ENCODE results near the gene ACAP2. TPM values are rescaled to one million over a fixed set of nuclear protein-coding genes. Genes with fewer than 3 reads are reported as not detected.

ACAP2 gene
- total and polyA plus RNA-seq, 4 donors: 11.2 to 146 (median 38.7) TPM

GRCh38 chr3:195238081-195238571 is 204.7 kb downstream of the ACAP2 start:
- WGBS, 2 donors: 94 to 95% methylated on average over 12 of the region's 12 CpGs
- peak overlapping the region in 1 of 2 donors; percentile 72 for H3K27ac ChIP-seq (ENCODE audit: low read depth in 1 of 2, low read length in 1 of 2)

GRCh38 chr3:195236801-195237570 is 205.8 kb downstream of the ACAP2 start:
- H3K9me3 ChIP-seq (ENCODE audit: control insufficient read depth in 4 of 4, insufficient read depth in 3 of 4, low read length in 3 of 4): peaks cover 0 to 2% (median 0%) of the 10 kb centered on the region in 4 donors
- no peak overlapping the region for H3K9ac ChIP-seq (ENCODE audit: insufficient read depth in 1 of 2, low read length in 2 of 2)
- no peak for ATAC-seq (ENCODE audit: insufficient read depth, low FRiP score)
- H3K27me3 ChIP-seq (ENCODE audit: control insufficient read depth in 3 of 3, insufficient read depth in 3 of 3, low read length in 2 of 3): no peaks in the 10 kb centered on the region
- no peak for DNase-seq
- no peak overlapping the region for H3K4me3 ChIP-seq
- WGBS, 2 donors: 97 to 98% methylated on average over 10 of the region's 10 CpGs
- no peak overlapping the region for H3K27ac ChIP-seq (ENCODE audit: low read depth in 1 of 2, low read length in 1 of 2)
- peaks cover 0 to 3% (median 0%) of the 10 kb centered on the region in 4 donors for H3K36me3 ChIP-seq (ENCODE audit: control insufficient read depth in 4 of 4, insufficient read depth in 4 of 4, low read length in 4 of 4)
- peaks cover 0 to 24% (median 3%) of the 10 kb centered on the region in 5 donors for H3K4me1 ChIP-seq (ENCODE audit: control insufficient read depth in 5 of 5, insufficient read depth in 5 of 5, low read length in 5 of 5)
- no peak for TF ChIP-seq CTCF (IDR thresholded peaks at IDR 0.05; ENCODE audit: control extremely low read depth, extremely low read depth)

More at GRCh38 chr3:195238081-195238571, 204.7 kb downstream of the ACAP2 start:
- Histone ChIP-seq H3K4me3 (no peak overlapping the region), H3K36me3 (ENCODE audit: control insufficient read depth in 4 of 4, insufficient read depth in 4 of 4, low read length in 4 of 4) (peaks cover 0 to 3% (median 0%) of the 10 kb centered on the region in 4 donors), H3K4me1 (ENCODE audit: control insufficient read depth in 5 of 5, insufficient read depth in 5 of 5, low read length in 5 of 5) (peaks cover 0 to 24% (median 3%) of the 10 kb centered on the region in 5 donors), H3K27me3 (ENCODE audit: control insufficient read depth in 3 of 3, insufficient read depth in 3 of 3, low read length in 2 of 3) (no peaks in the 10 kb centered on the region), H3K9me3 (ENCODE audit: control insufficient read depth in 4 of 4, insufficient read depth in 3 of 4, low read length in 3 of 4) (peaks cover 0 to 2% (median 0%) of the 10 kb centered on the region in 4 donors), H3K9ac (ENCODE audit: insufficient read depth in 1 of 2, low read length in 2 of 2) (no peak overlapping the region)
- TF ChIP-seq CTCF (IDR thresholded peaks at IDR 0.05; ENCODE audit: control extremely low read depth, extremely low read depth): no peak
- DNase-seq (no peak), ATAC-seq (ENCODE audit: insufficient read depth, low FRiP score) (no peak)

- TF ChIP-seq CTCF (IDR thresholded peaks at IDR 0.05; ENCODE audit: control extremely low read depth, extremely low read depth): no peak
- WGBS, 2 donors: 96% methylated on average over 5 of the region's 5 CpGs
- H3K4me3 ChIP-seq: no peak overlapping the region
- no peak for ATAC-seq (ENCODE audit: insufficient read depth, low FRiP score)
- no peak overlapping the region for H3K9ac ChIP-seq (ENCODE audit: insufficient read depth in 1 of 2, low read length in 2 of 2)
- no peaks in the 10 kb centered on the region for H3K27me3 ChIP-seq (ENCODE audit: control insufficient read depth in 3 of 3, insufficient read depth in 3 of 3, low read length in 2 of 3)
- DNase-seq: no peak
- peaks cover 0 to 24% (median 3%) of the 10 kb centered on the region in 5 donors for H3K4me1 ChIP-seq (ENCODE audit: control insufficient read depth in 5 of 5, insufficient read depth in 5 of 5, low read length in 5 of 5)
- no peak overlapping the region for H3K27ac ChIP-seq (ENCODE audit: low read depth in 1 of 2, low read length in 1 of 2)
- H3K9me3 ChIP-seq (ENCODE audit: control insufficient read depth in 4 of 4, insufficient read depth in 3 of 4, low read length in 3 of 4): peaks cover 0 to 2% (median 0%) of the 10 kb centered on the region in 4 donors
- peaks cover 0 to 3% (median 0%) of the 10 kb centered on the region in 4 donors for H3K36me3 ChIP-seq (ENCODE audit: control insufficient read depth in 4 of 4, insufficient read depth in 4 of 4, low read length in 4 of 4)
Measured at GRCh38 chr3:195236076-195236798, 206.6 kb downstream of the ACAP2 start.
